GM19438 (cell line): Measurements from ENCODE around the gene DTX4.

Source experiments
- ATAC-seq: cut with Tn5 transposase; IDR thresholded peaks from one replicate; pipeline ENCODE4 v1.9.1; 2021; ENCODE audit warnings: low read depth; ENCODE audit not compliant: unreplicated experiment

The DTX4 gene

DNA sequence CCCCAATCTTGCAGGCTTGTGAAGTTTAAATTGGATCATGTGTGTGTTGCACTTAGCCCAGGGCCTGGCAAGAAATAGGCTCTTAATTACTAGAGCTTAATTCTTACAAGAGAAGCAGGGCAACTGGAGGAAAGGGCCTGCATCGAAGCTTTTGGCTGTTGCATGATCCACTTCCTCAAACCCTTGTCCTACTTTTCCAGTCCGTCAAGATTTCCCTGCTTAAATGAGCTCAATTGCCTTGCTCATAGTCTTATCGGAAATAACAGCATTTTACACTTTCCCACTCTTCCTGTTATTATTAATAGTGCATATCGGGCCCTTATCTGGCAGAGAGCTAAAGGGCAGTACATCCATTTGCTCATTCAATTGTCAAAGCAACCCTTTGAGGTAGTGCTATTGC is 18.1 kb downstream of the DTX4 start:
- ATAC-seq, result no peak

GRCh38 chr11:59191095-59191494 is 19.2 kb downstream of the DTX4 start:
- ATAC-seq, result no peak

DNA sequence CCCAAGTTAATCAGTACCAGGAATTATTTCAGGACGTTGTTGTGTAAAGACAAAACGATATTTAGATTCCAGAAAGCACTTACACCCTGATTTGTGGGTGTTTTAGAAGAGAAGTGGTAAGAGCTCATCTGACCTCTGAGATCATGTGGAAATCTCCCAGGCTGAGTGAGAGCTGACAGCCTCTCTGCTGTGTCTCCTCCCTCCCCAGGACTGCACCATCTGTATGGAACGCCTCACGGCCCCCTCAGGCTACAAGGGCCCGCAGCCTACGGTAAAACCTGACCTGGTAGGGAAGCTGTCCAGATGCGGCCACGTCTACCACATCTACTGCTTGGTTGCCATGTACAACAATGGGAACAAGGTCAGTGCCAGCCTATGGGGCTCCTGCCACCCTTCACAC is 20.0 kb downstream of the DTX4 start:
- no peak for ATAC-seq

GRCh38 chr11:59192446-59193020 is 20.6 kb downstream of the DTX4 start:
- no peak for ATAC-seq

DNA sequence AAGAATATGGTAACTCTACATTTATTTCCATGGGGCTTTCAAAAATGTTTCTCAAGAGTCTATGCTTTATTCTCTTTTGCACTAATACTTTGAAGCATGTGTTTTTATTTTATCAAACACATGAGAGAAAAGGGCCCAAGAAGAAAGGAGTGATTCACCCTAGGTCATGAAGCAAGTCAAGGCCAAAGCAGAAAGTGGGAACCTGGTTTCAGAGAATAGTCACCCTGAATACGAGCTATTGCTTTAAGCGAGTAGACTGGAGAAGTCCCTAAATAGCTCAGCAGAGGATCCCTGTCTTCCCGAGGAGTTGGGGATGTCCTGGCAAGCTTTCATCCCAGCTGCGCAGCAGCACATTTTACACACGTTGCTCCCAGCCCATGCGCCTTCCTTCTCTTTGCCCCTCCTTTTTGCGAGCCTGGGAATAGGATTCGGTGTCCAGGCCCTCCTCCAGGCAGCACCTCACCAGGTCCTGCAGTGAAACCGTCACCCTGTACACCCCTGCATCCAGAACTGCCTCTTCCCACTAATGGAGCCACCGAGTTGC is 21.7 kb downstream of the DTX4 start:
- no peak for ATAC-seq

DNA sequence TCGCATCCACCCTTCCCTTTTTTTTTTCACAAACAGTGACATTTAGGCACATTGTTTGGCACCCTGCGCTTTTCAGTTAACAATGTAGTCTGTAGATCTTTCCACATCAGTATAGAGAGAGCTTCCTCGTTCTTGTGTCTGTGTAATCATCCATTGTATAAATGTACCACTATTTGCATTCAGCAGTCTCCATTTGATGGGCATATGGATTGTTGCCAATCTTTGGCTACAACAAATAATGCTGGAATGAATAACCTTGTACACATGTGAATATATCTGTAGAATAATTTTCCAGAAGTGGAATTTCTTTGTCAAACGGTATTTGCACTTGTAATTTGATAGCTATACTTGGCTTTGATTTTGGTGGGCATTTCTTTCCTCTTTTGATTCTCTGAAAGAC is 23.7 kb downstream of the DTX4 start:
- ATAC-seq, result no peak

DNA sequence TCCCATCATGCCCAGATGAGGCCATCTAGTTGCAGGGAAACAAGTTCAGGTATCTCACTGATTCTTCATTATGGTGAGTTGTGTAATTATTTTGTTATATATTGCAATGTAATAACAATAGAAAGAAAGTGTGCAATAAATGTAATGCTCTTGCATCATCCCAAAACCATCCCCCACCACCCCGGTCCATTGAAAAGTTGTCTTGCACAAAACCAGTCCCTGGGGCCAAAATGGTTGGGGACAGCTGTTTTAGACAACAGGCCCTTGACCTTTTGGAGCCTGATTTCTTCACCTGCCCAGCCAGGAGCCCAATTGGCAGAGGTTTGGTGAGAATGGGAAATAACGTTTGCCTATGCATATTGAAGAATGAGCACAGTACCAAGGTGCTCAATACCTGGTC is 24.8 kb downstream of the DTX4 start:
- no peak for ATAC-seq

- ATAC-seq, result no peak
Measured at GRCh38 chr11:59197991-59198390, 26.1 kb downstream of the DTX4 start.

DNA sequence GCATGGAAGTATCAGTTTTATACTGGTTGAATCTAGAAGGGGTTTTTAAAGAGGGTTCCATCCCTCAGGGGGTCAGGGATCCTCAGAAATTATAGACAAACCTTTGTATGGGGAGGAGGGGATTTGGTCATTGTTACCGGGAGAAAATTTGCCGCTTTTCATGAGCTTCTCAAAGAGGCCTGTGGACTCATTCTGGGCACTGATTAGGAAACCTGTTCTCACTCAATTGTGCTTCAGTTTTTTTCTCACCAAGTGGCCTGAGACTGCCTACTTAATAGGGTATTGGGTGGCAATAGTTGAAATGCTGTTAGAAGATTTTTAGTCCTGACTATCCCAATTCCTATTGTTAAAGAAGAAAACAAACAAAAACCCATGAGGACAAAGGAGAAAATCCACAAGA is 26.8 kb downstream of the DTX4 start:
- ATAC-seq, result no peak

- no peak for ATAC-seq
Measured at GRCh38 chr11:59199546-59200422, 27.9 kb downstream of the DTX4 start.

- ATAC-seq, result no peak
Measured at GRCh38 chr11:59200423-59200746, 28.5 kb downstream of the DTX4 start.

DNA sequence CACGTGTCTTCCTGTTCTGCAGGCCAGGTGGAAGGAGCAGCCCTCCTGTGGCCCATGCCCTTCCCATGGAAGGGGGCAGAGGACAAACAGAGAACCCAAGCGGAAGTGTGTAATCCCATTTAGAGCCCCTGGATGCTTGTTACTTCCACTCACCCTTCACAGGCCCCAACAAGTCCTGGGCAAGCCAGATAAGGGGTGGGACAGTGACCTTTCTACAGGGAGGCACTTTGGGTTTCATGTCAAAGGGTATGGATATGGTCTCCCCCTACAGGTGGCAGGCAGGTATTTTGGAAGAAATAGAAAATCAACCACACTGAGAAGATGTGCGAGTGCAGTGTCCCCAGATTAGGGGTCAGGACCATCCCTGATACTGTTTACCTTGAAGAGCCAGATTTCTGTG is 29.4 kb downstream of the DTX4 start:
- ATAC-seq, result no peak

GRCh38 chr11:59204746-59205145 is 32.8 kb downstream of the DTX4 start:
- no peak for ATAC-seq

DNA sequence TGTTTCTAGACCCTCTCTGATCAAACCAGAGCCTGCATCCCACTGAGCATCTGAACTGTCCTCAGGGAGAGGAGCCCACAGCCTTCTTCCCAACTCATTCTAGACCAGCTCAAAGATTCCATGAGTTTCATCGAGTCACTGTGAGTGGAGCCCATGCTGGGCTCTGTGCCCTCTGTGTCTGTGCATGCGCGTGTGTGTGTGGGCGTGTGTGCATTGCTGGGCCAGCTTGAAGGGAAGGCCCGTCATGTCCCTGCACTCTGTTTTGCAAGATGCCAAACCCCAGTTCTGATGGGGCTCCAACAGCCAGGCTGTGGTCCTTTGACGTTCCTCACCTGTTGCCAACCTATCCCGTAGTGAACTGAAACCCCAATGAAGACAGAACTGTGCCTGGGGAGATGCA is 33.7 kb downstream of the DTX4 start:
- ATAC-seq, result no peak

DNA sequence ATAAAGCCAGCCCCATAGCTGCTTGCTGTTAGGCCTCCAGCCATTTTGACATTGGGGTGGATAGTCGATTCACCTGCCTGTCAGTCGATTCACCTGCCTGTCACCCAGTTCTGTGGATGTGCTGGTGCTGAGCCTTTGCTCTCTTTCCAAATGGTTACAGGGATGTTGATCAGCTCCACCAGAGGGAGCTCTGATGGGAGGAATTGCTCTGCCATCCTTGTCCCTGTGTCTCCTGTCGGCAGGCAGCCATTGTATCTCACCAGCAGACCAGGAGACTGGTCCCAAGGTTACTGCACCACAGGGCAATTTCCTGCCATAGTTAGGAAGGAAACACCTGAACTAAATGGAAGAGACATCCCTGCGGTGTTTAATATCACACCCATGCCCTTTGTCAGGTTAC is 34.7 kb downstream of the DTX4 start:
- no peak for ATAC-seq

DNA sequence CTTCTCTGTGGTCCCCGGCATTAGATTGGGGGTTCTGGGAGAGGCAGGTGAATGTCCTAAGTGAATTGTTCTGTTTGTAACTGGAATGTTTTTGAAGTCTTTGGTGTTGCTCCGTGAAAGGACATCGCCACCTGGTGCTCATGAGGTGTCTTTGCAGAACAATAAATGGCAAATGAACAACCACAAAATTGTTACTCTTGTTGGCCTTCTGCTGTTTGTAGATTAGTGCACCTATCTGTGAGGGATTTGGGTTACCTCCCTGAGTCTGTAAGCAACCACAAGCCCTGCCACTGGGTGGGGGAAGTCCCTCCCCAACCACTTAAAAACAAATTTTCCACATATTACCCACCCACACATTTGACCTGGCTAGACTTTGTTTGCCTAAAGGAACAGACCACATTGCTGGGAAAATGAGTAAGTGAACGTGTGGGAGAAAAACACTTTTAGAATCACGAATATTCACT is 36.1 kb downstream of the DTX4 start:
- peak; percentile 65 for ATAC-seq

GRCh38 chr11:59208956-59209355 is 37.0 kb downstream of the DTX4 start:
- no peak for ATAC-seq

DNA sequence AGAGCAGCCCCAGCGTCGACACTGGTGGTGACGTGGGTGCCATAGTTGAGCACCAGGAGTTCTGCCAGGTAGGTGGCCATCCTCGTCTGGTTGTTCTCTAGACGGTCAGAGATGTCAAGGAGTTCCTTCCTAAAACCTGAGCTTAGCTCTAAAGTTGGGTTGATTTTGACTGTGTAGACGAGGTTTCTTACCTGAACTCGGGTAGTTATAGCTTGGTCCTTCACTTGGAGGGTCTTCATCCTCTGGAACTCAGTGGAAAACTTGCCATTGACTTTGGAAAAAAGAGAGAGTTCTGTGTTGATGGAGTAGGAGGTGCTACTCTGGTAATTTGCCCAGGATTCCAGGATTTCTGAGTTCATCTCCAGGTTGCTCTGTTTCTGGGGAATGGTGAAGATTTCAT is 40.3 kb downstream of the DTX4 start:
- no peak for ATAC-seq

DNA sequence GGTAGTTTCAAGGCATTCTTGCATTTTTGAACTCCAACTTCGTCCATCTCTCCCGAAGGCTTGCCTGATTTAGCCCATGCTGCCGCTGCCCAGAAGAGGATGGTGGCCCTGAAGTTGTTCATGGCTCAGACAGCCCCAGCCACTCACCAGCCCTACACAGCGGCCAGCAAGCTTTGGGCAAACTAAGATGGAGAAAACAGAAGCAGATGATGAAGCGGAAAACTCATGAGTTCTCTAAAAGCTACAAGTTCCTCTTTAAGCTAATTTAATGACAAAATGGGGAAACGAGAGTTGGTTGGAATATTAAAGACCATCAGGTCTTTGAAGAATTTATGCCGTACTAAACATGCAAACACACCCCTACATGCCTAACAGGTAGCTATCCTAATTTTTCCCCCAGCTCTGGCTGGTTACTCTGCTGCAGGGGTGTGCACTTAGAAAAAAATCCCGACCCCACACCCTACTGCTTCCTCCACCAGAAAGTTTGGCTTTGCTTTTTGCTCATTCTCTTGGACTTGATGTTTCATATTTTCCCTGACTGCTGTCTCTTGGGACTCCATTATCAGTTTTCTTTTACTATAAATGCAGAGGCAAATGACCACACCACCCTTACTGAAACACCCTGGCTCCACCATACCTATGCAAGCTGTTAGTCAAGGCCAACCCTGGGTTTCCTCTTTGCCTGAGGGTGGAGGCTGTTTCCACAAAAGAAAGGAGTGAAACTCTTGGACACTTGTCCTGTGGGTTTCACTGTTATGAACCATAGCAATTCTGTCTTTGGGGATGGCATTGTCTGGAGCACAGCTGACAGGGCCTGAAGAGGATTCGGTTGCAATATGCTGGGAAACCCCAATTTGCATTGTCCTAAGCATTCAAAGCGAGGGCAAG is 41.1 kb downstream of the DTX4 start, which contains the start of gene MPEG1:
Gene MPEG1, minus strand, starts transcription at position 184 of the 888 bp plus-strand sequence. Its CDS starts 62 bp downstream, at position 122.
- ATAC-seq, result no peak

- ATAC-seq, result no peak
Measured at GRCh38 chr11:59214141-59214893, 42.4 kb downstream of the DTX4 start.
